ENCODE measurements around the gene PMM2.
A peak's percentile ranks its signal among the peaks of the same experiment; 100 is the strongest.

Gene PMM2

DNA sequence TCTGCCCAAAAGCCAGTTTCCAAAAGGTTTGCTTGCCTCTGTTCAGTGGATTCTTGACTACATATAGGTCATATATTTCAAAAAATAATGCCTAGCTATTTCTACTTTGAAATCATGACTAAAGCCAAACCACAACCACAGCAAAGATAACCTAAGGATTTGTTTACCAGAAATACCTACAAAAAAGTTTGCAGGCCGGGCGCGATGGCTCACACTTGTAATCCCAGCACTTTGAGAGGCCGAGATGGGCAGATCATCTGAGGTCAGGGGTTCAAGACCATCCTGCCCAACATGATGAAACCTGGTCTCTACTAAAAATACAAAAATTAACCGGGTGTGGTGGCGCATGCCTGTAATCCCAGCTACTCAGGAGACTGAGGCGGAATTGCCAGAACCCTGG, 56.0 kb downstream of the PMM2 start:
- no peak for DNase-seq
- no peak overlapping the region for H3K4me3 ChIP-seq
- no peaks in the 10 kb centered on the region for H3K27me3 ChIP-seq
- peaks cover 0 to 8% (median 7%) of the 10 kb centered on the region in 4 donors for H3K4me1 ChIP-seq
- intact Hi-C loops (cut with DNase I; ENCODE audit: low total_unique reads) = no loop called here
- H3K9me3 ChIP-seq = no peaks in the 10 kb centered on the region
- H3K36me3 ChIP-seq = peaks cover 31 to 91% (median 72%) of the 10 kb centered on the region in 3 donors
- no peak overlapping the region for H3K27ac ChIP-seq
- TF ChIP-seq, protein P1, sequence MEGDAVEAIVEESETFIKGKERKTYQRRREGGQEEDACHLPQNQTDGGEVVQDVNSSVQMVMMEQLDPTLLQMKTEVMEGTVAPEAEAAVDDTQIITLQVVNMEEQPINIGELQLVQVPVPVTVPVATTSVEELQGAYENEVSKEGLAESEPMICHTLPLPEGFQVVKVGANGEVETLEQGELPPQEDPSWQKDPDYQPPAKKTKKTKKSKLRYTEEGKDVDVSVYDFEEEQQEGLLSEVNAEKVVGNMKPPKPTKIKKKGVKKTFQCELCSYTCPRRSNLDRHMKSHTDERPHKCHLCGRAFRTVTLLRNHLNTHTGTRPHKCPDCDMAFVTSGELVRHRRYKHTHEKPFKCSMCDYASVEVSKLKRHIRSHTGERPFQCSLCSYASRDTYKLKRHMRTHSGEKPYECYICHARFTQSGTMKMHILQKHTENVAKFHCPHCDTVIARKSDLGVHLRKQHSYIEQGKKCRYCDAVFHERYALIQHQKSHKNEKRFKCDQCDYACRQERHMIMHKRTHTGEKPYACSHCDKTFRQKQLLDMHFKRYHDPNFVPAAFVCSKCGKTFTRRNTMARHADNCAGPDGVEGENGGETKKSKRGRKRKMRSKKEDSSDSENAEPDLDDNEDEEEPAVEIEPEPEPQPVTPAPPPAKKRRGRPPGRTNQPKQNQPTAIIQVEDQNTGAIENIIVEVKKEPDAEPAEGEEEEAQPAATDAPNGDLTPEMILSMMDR (IDR thresholded peaks at IDR 0.05) = no peak

DNA sequence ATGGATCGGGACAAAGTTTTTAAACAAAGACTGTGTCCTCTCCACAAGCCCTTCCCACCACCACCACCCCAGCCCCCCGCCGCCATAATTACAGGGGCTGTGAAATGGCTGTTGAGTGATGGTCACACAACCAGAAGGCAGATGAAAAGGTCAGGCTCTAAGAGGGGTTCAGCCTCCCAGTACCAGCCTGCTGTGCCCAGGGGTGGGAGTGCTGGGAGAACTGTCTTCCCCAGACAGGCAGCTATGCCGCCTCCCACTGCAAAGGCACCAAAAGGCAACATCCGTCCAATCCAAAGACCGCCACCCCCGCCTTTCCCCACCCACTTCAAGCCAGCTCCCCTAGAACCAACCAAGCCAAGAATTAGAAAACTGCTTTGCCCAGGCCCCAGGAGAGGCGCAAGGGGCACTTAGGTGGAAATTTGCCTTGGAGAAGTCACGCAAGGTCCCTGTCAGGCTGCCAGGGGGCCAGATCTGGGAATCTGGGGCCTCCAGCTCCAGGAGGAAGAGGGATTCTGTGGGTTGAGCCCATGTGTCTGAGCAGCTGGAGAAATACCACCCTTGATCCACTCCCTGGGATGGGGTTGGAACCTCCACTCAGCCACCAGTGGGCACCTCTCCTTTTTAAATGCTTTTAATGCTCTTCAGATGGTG, 56.8 kb downstream of the PMM2 start:
- peaks cover 32 to 91% (median 74%) of the 10 kb centered on the region in 3 donors for H3K36me3 ChIP-seq
- peaks cover 0 to 10% (median 7%) of the 10 kb centered on the region in 4 donors for H3K4me1 ChIP-seq

DNA sequence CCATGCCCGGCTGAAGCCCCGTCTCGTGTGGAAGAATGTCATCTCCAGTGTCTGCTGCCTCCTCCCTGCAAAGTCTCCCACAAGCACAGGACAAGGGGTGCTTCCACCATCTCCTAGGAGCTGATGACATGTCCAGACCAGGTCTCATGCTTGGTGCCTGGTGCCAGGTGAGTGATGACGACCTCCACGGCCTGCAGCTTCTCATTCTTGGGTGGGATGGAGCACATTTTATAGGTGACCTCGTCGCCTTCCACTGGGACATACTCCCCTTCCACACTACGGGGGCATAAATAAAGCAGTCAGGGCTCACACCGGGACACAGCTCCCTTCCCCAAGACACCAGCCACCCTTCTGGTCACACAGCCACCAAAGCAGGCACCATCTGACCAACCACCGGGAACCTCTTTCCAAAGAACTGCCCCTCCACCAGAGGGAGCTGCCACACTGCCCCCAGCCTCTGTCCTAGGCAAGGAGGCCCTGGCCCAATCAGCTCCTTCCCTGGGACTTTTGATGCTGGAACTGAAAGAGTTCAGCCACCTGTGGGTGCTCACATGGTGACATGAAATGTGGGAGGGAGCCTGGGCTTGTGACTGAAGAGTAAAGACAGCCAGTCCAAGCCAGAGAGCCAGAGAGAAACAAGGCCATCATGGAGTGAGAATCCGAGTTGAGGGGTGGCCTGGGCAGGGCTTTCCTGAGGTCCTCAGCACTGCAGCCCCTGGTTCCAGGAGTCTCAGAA, 57.6 kb downstream of the PMM2 start:
- H3K27ac ChIP-seq = no peak overlapping the region
- H3K4me1 ChIP-seq = peaks cover 0 to 14% (median 9%) of the 10 kb centered on the region in 4 donors
- TF ChIP-seq, protein P1 (IDR thresholded peaks at IDR 0.05) = no peak
- H3K4me3 ChIP-seq = no peak overlapping the region
- intact Hi-C loops (cut with DNase I; ENCODE audit: low total_unique reads) = no loop called here
- H3K27me3 ChIP-seq = no peaks in the 10 kb centered on the region
- no peaks in the 10 kb centered on the region for H3K9me3 ChIP-seq
- peaks cover 29 to 83% (median 66%) of the 10 kb centered on the region in 3 donors for H3K36me3 ChIP-seq
- DNase-seq = peak in 1 of 2 donors; percentile 16

More for the DNA sequence above, 56.8 kb downstream of the PMM2 start:
- DNase-seq = peak in 1 of 2 donors; percentile 7
- intact Hi-C loops (cut with DNase I; ENCODE audit: low total_unique reads) = no loop called here
- TF ChIP-seq, protein P1 (IDR thresholded peaks at IDR 0.05) = no peak
- Histone ChIP-seq H3K27ac (no peak overlapping the region), H3K9me3 (no peaks in the 10 kb centered on the region), H3K4me3 (no peak overlapping the region), H3K27me3 (no peaks in the 10 kb centered on the region)

DNA sequence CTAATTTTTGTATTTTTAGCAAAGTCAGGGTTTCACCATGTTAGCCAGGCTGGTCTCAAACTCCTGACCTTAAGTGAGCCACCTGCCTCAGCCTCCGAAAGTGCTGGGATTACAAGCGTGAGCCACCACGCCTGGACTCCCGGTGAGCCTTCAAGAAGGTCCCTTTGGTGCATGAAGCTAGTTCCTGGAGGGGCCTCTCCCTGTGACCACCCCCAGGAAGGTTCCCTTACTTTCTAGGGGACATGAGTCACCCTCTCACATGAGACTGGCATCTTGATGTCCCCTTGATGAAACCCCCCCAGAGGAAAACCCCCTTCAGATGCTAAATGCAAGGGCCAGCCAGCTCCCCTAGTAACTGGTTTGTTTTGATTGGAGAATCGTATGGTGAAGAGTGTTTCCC, 58.3 kb downstream of the PMM2 start:
- H3K9me3 ChIP-seq = no peaks in the 10 kb centered on the region
- H3K27me3 ChIP-seq = no peaks in the 10 kb centered on the region
- no peak overlapping the region for H3K27ac ChIP-seq
- TF ChIP-seq, protein P1 (IDR thresholded peaks at IDR 0.05) = no peak
- H3K36me3 ChIP-seq = peaks cover 29 to 76% (median 64%) of the 10 kb centered on the region in 3 donors
- intact Hi-C loops (cut with DNase I; ENCODE audit: low total_unique reads) = no loop called here
- DNase-seq = peak in 1 of 2 donors; percentile 10
- H3K4me1 ChIP-seq = peaks cover 0 to 17% (median 9%) of the 10 kb centered on the region in 4 donors
- H3K4me3 ChIP-seq = no peak overlapping the region

DNA sequence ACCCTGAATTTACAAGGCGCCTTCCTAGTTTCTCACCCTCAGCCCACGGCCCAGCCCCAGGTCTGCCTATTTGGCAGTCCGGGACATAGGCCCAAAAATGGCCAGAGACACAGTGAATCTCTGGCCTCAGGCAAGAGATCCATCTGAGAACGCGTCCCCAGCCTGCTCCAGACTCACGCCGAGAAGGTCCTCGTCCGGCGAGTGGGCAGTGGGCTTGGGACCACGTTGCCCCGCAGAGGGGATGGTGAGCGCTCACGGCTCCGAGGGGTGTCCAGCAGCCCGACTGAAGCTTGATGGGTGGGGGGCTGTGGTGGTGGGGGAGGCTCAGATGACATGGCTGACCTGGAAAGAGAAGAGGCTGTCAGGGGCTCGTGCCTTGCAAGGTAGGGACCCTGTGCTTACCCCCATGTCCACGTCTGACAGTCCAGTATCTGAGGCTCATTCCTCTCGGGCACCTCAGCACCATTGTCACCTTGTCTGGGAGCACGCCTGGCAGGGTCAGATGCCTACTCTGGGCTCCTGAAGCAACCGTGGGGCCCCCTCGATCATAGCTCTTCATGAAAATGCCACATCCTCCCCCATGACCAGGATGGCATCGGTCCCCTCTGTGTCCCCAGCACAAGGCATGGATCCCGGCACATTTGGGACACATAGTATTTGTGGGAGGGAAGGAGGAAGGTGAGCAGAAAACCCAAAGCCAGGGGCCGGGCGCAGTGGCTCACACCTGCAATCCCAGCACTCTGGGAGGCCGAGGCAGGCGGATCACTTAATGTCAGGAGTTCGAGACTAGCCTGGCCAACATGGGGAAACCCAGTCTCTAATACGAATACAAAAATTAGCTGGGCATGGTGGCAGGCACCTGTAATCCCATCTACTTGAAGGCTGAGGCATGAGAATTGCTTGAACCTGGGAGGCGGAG, 61.6 kb downstream of the PMM2 start:
- no peaks in the 10 kb centered on the region for H3K27me3 ChIP-seq
- H3K9me3 ChIP-seq = no peaks in the 10 kb centered on the region
- peaks cover 28 to 47% (median 45%) of the 10 kb centered on the region in 3 donors for H3K36me3 ChIP-seq
- H3K27ac ChIP-seq = peak overlapping the region in 1 of 2 donors; percentile 64
- TF ChIP-seq, protein P1 (IDR thresholded peaks at IDR 0.05) = no peak
- intact Hi-C loops (cut with DNase I; ENCODE audit: low total_unique reads) = no loop called here
- peaks cover 0 to 50% (median 25%) of the 10 kb centered on the region in 4 donors for H3K4me1 ChIP-seq
- H3K4me3 ChIP-seq = no peak overlapping the region
- DNase-seq = no peak
